Measurements from ENCODE around the gene PTPN3.

DNA sequence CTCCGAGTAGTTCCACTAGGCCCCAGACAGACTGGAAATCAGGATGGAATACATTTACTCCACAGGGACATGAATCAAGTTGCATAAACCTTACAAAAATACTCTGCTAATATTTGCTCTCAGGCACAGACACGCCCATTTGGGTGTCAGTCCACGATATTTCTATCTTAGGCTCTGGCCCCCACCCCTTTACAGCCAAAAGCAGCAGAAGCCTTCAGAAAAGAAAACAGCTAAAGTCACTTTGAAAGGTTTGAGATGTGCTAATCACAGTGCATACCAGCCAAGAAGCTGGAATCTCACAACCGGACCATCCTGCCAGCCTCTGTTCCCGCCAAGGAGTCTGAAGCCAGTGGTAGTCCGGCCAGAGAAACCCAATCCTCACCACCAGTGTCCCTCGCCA lies 22.6 kb downstream of the PTPN3 start:
- no peak for TF ChIP-seq POLR2A (IDR thresholded peaks at IDR 0.05; ENCODE audit: low read length)
- TF ChIP-seq GATA1 (IDR thresholded peaks at IDR 0.05; ENCODE audit: low read depth, low read length) = no peak

Data from erythroblast (primary cell).